GM12872 (cell line): ENCODE results near the gene PLPPR3.

Experiments
- TF ChIP-seq, protein P1 (sequence below): IDR thresholded peaks from 3 replicates; pipeline ENCODE4 v1.5.1; 2011; ENCODE audit warnings: low read depth, mild to moderate bottlenecking, low read length, moderate library complexity; ENCODE audit not compliant: insufficient read depth

The PLPPR3 gene

DNA sequence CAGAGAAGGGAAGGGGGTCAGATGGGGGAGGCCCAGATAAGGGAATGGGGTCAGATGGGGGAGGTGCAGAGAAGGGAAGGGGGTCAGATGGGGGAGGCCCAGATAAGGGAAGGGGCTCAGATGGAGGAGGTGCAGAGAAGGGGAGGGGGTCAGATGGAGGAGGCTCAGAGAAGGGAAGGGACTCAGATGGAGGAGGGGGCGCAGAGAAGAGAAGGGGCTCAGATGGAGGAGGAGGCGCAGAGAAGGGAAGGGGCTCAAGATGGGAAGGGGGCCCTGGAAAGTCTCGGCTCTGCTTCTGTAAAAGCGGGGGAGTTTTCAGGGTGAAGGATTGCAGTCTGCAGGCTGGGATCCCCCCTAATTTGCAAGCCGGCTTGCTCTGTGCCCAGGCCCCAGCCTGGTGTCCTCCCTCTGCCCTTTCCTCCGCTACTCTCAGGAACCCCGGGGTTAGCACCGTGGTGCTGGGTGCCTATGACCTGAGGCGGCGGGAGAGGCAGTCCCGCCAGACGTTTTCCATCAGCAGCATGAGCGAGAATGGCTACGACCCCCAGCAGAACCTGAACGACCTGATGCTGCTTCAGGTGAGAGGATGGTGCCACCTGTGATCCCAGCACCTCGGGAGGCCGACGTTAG, 7.5 kb upstream of the PLPPR3 start:
- TF ChIP-seq, protein P1, sequence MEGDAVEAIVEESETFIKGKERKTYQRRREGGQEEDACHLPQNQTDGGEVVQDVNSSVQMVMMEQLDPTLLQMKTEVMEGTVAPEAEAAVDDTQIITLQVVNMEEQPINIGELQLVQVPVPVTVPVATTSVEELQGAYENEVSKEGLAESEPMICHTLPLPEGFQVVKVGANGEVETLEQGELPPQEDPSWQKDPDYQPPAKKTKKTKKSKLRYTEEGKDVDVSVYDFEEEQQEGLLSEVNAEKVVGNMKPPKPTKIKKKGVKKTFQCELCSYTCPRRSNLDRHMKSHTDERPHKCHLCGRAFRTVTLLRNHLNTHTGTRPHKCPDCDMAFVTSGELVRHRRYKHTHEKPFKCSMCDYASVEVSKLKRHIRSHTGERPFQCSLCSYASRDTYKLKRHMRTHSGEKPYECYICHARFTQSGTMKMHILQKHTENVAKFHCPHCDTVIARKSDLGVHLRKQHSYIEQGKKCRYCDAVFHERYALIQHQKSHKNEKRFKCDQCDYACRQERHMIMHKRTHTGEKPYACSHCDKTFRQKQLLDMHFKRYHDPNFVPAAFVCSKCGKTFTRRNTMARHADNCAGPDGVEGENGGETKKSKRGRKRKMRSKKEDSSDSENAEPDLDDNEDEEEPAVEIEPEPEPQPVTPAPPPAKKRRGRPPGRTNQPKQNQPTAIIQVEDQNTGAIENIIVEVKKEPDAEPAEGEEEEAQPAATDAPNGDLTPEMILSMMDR, result no peak

DNA sequence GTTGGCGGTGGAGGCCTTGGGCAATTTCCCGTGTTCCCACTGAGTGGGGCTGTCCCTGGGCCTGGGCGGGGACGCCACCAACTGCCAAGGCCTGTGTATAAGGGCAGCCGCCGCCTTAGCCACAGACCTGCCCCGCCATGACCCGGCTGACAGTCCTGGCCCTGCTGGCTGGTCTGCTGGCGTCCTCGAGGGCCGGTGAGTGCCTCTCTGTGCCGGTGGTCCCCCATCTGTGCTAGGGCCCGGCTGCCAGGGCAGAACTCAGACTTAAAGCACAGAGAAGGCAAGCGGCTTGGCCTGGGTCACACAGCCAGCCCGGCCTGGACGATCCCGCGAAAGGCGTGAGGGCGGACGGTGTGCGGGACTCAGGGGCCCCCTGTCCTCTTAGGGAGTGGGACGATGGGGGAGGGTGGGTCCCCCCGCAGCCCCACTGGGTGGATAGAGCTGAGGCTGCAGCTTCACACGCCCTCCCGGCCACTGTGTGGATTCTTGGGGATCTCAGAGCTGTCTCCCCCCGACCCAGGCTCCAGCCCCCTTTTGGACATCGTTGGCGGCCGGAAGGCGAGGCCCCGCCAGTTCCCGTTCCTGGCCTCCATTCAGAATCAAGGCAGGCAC, 6.1 kb upstream of the PLPPR3 start, which contains the start of gene AZU1:
Gene AZU1 (plus strand): TSS at position 128 of the 612 bp plus-strand sequence. CDS start 10 bp downstream, at position 138.
- TF ChIP-seq, protein P1, result no peak

DNA sequence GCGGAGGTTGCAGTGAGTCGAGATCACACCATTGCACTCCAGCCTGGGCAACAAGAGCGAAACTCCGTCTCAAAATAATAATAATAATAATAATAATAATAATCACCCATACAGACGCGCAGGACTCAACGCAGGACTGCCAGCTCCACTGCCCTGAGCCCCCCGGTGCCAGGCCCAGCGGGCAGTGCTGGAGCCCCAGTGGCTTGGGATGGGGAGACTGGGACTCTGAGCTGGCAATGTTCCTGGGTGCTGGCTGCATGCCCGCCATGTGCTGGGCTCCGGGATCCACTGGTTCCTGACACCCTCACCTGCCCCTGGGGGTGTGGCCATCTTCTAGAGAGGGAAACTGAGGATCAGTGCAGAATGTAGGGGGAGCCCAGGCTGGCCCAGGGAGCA, 5.6 kb upstream of the PLPPR3 start:
- TF ChIP-seq, protein P1, result no peak

DNA sequence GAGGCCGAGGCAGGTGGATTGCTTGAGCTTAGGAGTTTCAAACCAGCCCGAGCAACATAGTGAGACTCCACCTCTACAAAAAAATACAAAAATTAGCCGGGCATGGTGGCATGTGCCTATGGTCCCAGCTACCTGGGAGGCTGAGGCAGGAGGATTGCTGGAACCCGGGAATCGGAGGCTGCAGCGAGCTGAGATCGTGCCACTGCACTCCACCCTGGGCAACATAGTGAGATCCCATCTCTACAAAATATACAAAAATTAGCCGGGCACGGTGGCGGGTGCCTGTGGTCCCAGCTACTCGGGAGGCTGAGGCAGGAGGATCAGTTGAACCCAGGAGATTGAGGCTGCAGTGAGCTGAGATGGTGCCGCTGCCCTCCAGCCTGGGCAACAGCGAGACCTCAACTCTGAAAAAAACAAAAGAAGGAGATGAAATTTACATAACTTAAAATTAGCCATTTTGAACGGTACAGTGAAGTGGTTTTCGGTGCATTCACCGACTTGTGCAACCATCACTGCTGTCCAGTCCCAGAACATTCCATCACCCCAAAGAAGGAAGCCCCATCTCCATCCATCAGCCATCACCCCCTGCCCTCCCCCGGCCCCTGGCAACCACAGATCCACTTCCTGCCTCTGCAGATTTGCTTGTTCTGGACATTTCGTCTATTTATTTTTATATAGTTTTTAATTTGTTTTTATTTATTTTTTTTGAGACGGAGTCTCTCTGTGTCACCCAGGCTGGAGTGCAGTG, 4.3 kb upstream of the PLPPR3 start:
- TF ChIP-seq, protein P1, result no peak

DNA sequence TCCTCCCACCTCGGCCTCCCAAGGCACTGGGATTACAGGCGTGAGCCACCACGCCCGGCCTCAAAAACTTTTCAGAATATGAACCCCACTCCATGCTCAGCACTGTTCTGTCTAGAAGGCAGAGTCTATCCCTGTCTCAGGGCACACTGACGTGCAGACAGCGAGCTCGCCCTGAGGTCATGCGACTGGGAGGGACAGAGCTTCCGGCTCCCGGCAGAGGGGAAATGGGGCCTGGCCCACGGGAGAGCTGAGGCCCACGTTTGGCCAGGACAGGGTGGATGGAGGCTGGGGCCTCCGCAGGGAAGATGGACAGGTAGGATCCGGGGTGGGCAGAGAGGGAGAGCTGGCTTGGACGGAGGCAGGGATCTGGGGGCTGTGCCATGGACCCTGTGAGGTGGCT, 3.1 kb upstream of the PLPPR3 start:
- TF ChIP-seq, protein P1, result no peak

GRCh38 chr19:823565-824121, 1.9 kb upstream of the PLPPR3 start:
- TF ChIP-seq, protein P1, result no peak

DNA sequence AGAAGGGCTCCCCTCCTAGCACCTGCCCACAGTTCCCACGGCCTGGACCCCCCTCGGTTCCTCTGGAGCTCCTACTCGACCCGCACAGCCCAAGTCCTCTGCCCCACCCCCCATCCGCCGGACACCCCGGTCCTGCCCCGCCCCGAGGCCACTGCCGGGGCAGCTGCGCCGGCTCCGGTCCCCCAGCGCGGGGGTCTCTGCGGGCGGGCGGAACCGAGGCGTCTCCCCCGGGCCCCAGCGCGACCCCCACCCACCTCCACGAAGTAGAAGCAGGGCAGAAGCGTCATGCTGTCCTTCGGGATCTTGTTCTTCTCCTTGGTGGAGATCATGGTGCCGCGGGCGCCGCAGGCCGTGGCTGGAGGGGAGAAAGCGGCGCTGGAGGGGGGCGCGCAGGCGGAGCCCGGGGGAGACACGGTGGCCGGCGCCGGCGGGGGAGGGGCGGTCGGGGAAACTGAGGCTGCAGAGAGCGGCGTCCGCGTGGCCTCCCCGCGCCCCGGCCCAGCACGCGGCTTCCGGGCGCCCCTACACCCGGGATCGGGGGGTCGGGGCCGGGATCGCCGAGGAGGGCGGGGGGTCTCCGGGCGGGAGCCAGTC, 427 bp downstream of the PLPPR3 start:
- TF ChIP-seq, protein P1, result no peak
